Nephron progenitor cell (in vitro differentiated cells): ENCODE data around the gene CDKN1A.
A peak's percentile ranks its signal among the peaks of the same experiment; 100 is the strongest.

Source experiments
- DNase-seq: peaks from one replicate; pipeline ENCODE4 v3.0.0; 2021
- H3K27ac Mint-ChIP-seq: 2 replicates; pipeline ENCODE4 v1.8.0; 2021; ENCODE audit warnings: mild to moderate bottlenecking, moderate library complexity, mixed read lengths
- H3K27me3 Mint-ChIP-seq: 2 replicates; pipeline ENCODE4 v1.8.0; 2021; ENCODE audit warnings: mild to moderate bottlenecking, low read depth, mixed read lengths; ENCODE audit not compliant: poor library complexity
- H3K36me3 Mint-ChIP-seq: 2 replicates; pipeline ENCODE4 v1.8.0; 2021; ENCODE audit warnings: low read depth, mixed read lengths
- H3K4me1 Mint-ChIP-seq: 2 replicates; pipeline ENCODE4 v1.8.0; 2021; ENCODE audit warnings: mixed read lengths
- H3K4me3 Mint-ChIP-seq: 2 replicates; pipeline ENCODE4 v1.8.0; 2021; ENCODE audit warnings: mild to moderate bottlenecking, moderate library complexity, mixed read lengths
- H3K9me3 Mint-ChIP-seq: 2 replicates; pipeline ENCODE4 v1.8.0; 2021; ENCODE audit warnings: mild to moderate bottlenecking, moderate library complexity, mixed read lengths
- CTCF ChIP-seq: fragments of 200-600 bp; sonication (generic); IDR thresholded peaks from 2 replicates; pipeline ENCODE4 v1.5.0; 2021; ENCODE audit warnings: antibody characterized with exemption

CDKN1A gene

GRCh38 chr6:36669002-36669401 lies 9.5 kb upstream of the CDKN1A start:
- Mint-ChIP-seq H3K4me1 (peaks cover 57% of the 10 kb centered on the region), H3K27me3 (peaks cover 3% of the 10 kb centered on the region), H3K36me3 (no peaks in the 10 kb centered on the region), H3K9me3 (no peaks in the 10 kb centered on the region), H3K27ac (no peak overlapping the region), H3K4me3 (peak overlapping the region; percentile 34)
- DNase-seq: no peak
- no peak for TF ChIP-seq CTCF

- DNase-seq: no peak
- no peak overlapping the region for H3K27ac Mint-ChIP-seq
- H3K27me3 Mint-ChIP-seq: peaks cover 3% of the 10 kb centered on the region
- TF ChIP-seq CTCF: no peak
- peaks cover 62% of the 10 kb centered on the region for H3K4me1 Mint-ChIP-seq
- no peak overlapping the region for H3K4me3 Mint-ChIP-seq
- no peaks in the 10 kb centered on the region for H3K36me3 Mint-ChIP-seq
- H3K9me3 Mint-ChIP-seq: no peaks in the 10 kb centered on the region
Observed at GRCh38 chr6:36670271-36670670, 8.2 kb upstream of the CDKN1A start.

GRCh38 chr6:36671687-36672375 lies 6.7 kb upstream of the CDKN1A start:
- no peaks in the 10 kb centered on the region for H3K36me3 Mint-ChIP-seq

GRCh38 chr6:36673882-36674281 lies 4.6 kb upstream of the CDKN1A start:
- Mint-ChIP-seq H3K27me3 (peaks cover 6% of the 10 kb centered on the region), H3K36me3 (no peaks in the 10 kb centered on the region), H3K4me1 (peaks cover 60% of the 10 kb centered on the region), H3K4me3 (no peak overlapping the region), H3K9me3 (no peaks in the 10 kb centered on the region), H3K27ac (peak overlapping the region; percentile 74)
- no peak for TF ChIP-seq CTCF
- no peak for DNase-seq

More at GRCh38 chr6:36671687-36672375, 6.7 kb upstream of the CDKN1A start:
- no peak for TF ChIP-seq CTCF
- Mint-ChIP-seq H3K4me3 (no peak overlapping the region), H3K9me3 (no peaks in the 10 kb centered on the region), H3K4me1 (peaks cover 61% of the 10 kb centered on the region), H3K27me3 (peaks cover 3% of the 10 kb centered on the region), H3K27ac (no peak overlapping the region)
- no peak for DNase-seq

- no peak for DNase-seq
- no peak overlapping the region for H3K27ac Mint-ChIP-seq
- H3K4me3 Mint-ChIP-seq: no peak overlapping the region
Observed at GRCh38 chr6:36674942-36675341, 3.6 kb upstream of the CDKN1A start.

More at GRCh38 chr6:36674942-36675341, 3.6 kb upstream of the CDKN1A start:
- Mint-ChIP-seq H3K4me1 (peaks cover 50% of the 10 kb centered on the region), H3K27me3 (peaks cover 4% of the 10 kb centered on the region), H3K9me3 (no peaks in the 10 kb centered on the region), H3K36me3 (no peaks in the 10 kb centered on the region)
- TF ChIP-seq CTCF: no peak
